ENCODE results near the gene PCNX1.

PCNX1 gene

GRCh38 chr14:70972107-70972976, 65.1 kb downstream of the PCNX1 start:
- peaks cover 6% of the 10 kb centered on the region for H3K4me1 Mint-ChIP-seq
- H3K36me3 Mint-ChIP-seq (ENCODE audit: low read depth), result peaks cover 21% of the 10 kb centered on the region
- peak overlapping the region; percentile 34 for H3K27ac Mint-ChIP-seq
- H3K27me3 Mint-ChIP-seq (ENCODE audit: low read depth, poor library complexity), result peaks cover 4% of the 10 kb centered on the region
- peak; percentile 97 for TF ChIP-seq CTCF (IDR thresholded peaks at IDR 0.05)
- H3K4me3 Mint-ChIP-seq, result no peak overlapping the region
- DNase-seq, result peak; percentile 85
- H3K9me3 Mint-ChIP-seq, result no peaks in the 10 kb centered on the region

- H3K9me3 Mint-ChIP-seq, result no peaks in the 10 kb centered on the region
- H3K27me3 Mint-ChIP-seq (ENCODE audit: low read depth, poor library complexity), result peaks cover 4% of the 10 kb centered on the region
- H3K36me3 Mint-ChIP-seq (ENCODE audit: low read depth), result peaks cover 34% of the 10 kb centered on the region
- no peak for DNase-seq
- peaks cover 3% of the 10 kb centered on the region for H3K4me1 Mint-ChIP-seq
- peak overlapping the region; percentile 55 for H3K27ac Mint-ChIP-seq
- no peak for TF ChIP-seq CTCF (IDR thresholded peaks at IDR 0.05)
- H3K4me3 Mint-ChIP-seq, result no peak overlapping the region
Observed at GRCh38 chr14:70976591-70976990, 69.3 kb downstream of the PCNX1 start.

- Mint-ChIP-seq H3K9me3 (no peaks in the 10 kb centered on the region), H3K27me3 (ENCODE audit: low read depth, poor library complexity) (no peaks in the 10 kb centered on the region), H3K36me3 (ENCODE audit: low read depth) (peaks cover 28% of the 10 kb centered on the region), H3K4me1 (no peaks in the 10 kb centered on the region), H3K4me3 (no peak overlapping the region), H3K27ac (no peak overlapping the region)
- no peak for TF ChIP-seq CTCF (IDR thresholded peaks at IDR 0.05)
- no peak for DNase-seq
Observed at GRCh38 chr14:70981000-70981952, 74.0 kb downstream of the PCNX1 start.

GRCh38 chr14:70982200-70982599, 74.9 kb downstream of the PCNX1 start:
- no peak for TF ChIP-seq CTCF (IDR thresholded peaks at IDR 0.05)
- no peak for DNase-seq
- H3K36me3 Mint-ChIP-seq (ENCODE audit: low read depth), result peaks cover 20% of the 10 kb centered on the region
- H3K4me3 Mint-ChIP-seq, result no peak overlapping the region
- H3K27me3 Mint-ChIP-seq (ENCODE audit: low read depth, poor library complexity), result no peaks in the 10 kb centered on the region
- no peaks in the 10 kb centered on the region for H3K9me3 Mint-ChIP-seq
- no peaks in the 10 kb centered on the region for H3K4me1 Mint-ChIP-seq
- H3K27ac Mint-ChIP-seq, result no peak overlapping the region

GRCh38 chr14:70987041-70987440, 79.8 kb downstream of the PCNX1 start:
- no peak for DNase-seq
- Mint-ChIP-seq H3K27ac (no peak overlapping the region), H3K4me3 (no peak overlapping the region), H3K4me1 (peaks cover 5% of the 10 kb centered on the region), H3K27me3 (ENCODE audit: low read depth, poor library complexity) (no peaks in the 10 kb centered on the region), H3K36me3 (ENCODE audit: low read depth) (peaks cover 6% of the 10 kb centered on the region), H3K9me3 (no peaks in the 10 kb centered on the region)
- no peak for TF ChIP-seq CTCF (IDR thresholded peaks at IDR 0.05)
